GM10248 (cell line): Measurements from ENCODE around the gene UBE2L6.

Experiments used
- CTCF ChIA-PET: fragments of 300-600 bp; sonication (Branson Sonifier 250); formaldehyde crosslinking; extraction: SDS; loops from one replicate; lab custom pipeline; 2021; ENCODE audit warnings: antibody characterized with exemption; lab: Yijun Ruan, JAX
- POLR2A ChIA-PET: fragments of 350-650 bp; sonication (Branson Sonifier 250); formaldehyde crosslinking; extraction: SDS; loops from one replicate; lab custom pipeline; 2020; ENCODE audit warnings: antibody characterized with exemption; lab: Yijun Ruan, JAX
- DNase-seq: peaks from one replicate; pipeline ENCODE4 v3.0.0; 2012; ENCODE audit errors: extremely low spot score
- CTCF ChIP-seq: IDR thresholded peaks from 2 replicates; pipeline ENCODE4 v1.5.1; 2012; ENCODE audit warnings: mild to moderate bottlenecking, low read depth; ENCODE audit errors: extremely low read depth, missing control alignments, control extremely low read depth

The UBE2L6 gene

GRCh38 chr11:57547854-57548377, 19.6 kb downstream of the UBE2L6 start:
- peak; percentile 78 for DNase-seq
- TF ChIP-seq CTCF, result no peak
- CTCF ChIA-PET, result interaction anchor here (0.8 to 5.7 kb wide), 12 partner anchors 10 to 117 kb away, joined by 3 to 40 read pairs (median 9); partner anchors contain the start of genes SMTNL1, TIMM10 and UBE2L6
- POLR2A ChIA-PET, result interaction anchor here (0.5 kb wide), 1 partner anchor 42 kb away, joined by 3 read pairs; no protein-coding TSS in a partner anchor

GRCh38 chr11:57546869-57547475, 20.5 kb downstream of the UBE2L6 start:
- no peak for TF ChIP-seq CTCF
- POLR2A ChIA-PET, result interaction anchor here (0.5 to 0.6 kb wide), 3 partner anchors 18 to 156 kb away, joined by 3 to 4 read pairs (median 3); no protein-coding TSS in a partner anchor
- CTCF ChIA-PET, result interaction anchor here (0.8 to 5.7 kb wide), 14 partner anchors 11 to 199 kb away, joined by 3 to 40 read pairs (median 8); partner anchors contain the start of genes SMTNL1, TIMM10 and UBE2L6
- DNase-seq, result peak; percentile 73

GRCh38 chr11:57546451-57546850, 21.0 kb downstream of the UBE2L6 start:
- ChIA-PET CTCF (interaction anchor here (0.8 to 5.7 kb wide), 11 partner anchors 11 to 198 kb away, joined by 3 to 40 read pairs (median 8); partner anchors contain the start of genes SMTNL1, TIMM10 and UBE2L6), POLR2A (interaction anchor here (0.6 kb wide), 2 partner anchors 19 to 157 kb away, joined by 3 to 4 read pairs; no protein-coding TSS in a partner anchor)
- no peak for DNase-seq
- no peak for TF ChIP-seq CTCF

GRCh38 chr11:57545883-57546282, 21.6 kb downstream of the UBE2L6 start:
- no peak for DNase-seq
- CTCF ChIA-PET, result interaction anchor here (0.9 to 5.7 kb wide), 7 partner anchors 10 to 198 kb away, joined by 3 to 40 read pairs (median 12); partner anchors contain the start of genes SMTNL1 and UBE2L6
- no peak for TF ChIP-seq CTCF
- POLR2A ChIA-PET, result no interaction called here

- no peak for TF ChIP-seq CTCF
- ChIA-PET POLR2A (no interaction called here), CTCF (interaction anchor here (0.8 to 5.7 kb wide), 8 partner anchors 11 to 87 kb away, joined by 3 to 40 read pairs (median 3); partner anchors contain the start of gene UBE2L6)
- no peak for DNase-seq
Measured at GRCh38 chr11:57544566-57544965, 22.9 kb downstream of the UBE2L6 start.

- ChIA-PET CTCF (interaction anchor here (0.8 to 1.6 kb wide), 4 partner anchors 12 to 86 kb away, joined by 3 to 5 read pairs (median 3); no protein-coding TSS in a partner anchor), POLR2A (no interaction called here)
- TF ChIP-seq CTCF, result no peak
- no peak for DNase-seq
Measured at GRCh38 chr11:57543593-57543992, 23.9 kb downstream of the UBE2L6 start.
